ENCODE measurements around the gene COQ7. TPM values are rescaled to one million over a fixed set of nuclear protein-coding genes. Genes with fewer than 3 reads are reported as not detected.

COQ7 gene
- total RNA-seq = 10 to 100 TPM; 16.7 to 22.4 TPM
- long read RNA-seq, donor 1, partial matches to known transcripts = 0 of 9 reads
- long read RNA-seq, donor 1, other reads (novel, unspliced or antisense) = 4 of 9 reads
- long read RNA-seq, donor 2, partial matches to known transcripts = 0 of 8 reads
- long read RNA-seq, donor 2, other reads (novel, unspliced or antisense) = 4 of 8 reads

- DNase-seq (ENCODE audit: low spot score) = peak; percentile 99
- intact Hi-C loops (cut with DNase I) = no loop called here
Measured at GRCh38 chr16:19067349-19068236, at the start of gene COQ7. COQ7 (plus strand) TSS chr16:19067614; CDS start chr16:19067665, 51 bp downstream.

GRCh38 chr16:19020689-19021088 lies 46.7 kb upstream of the COQ7 start:
- intact Hi-C loops (cut with DNase I) = no loop called here

GRCh38 chr16:19021747-19022146 lies 45.7 kb upstream of the COQ7 start:
- intact Hi-C loops (cut with DNase I) = no loop called here
- DNase-seq (ENCODE audit: low spot score) = no peak

More at GRCh38 chr16:19020689-19021088, 46.7 kb upstream of the COQ7 start:
- DNase-seq (ENCODE audit: low spot score) = peak; percentile 12

- DNase-seq (ENCODE audit: low spot score) = no peak
- intact Hi-C loops (cut with DNase I) = no loop called here
Measured at GRCh38 chr16:19027416-19027815, 40.0 kb upstream of the COQ7 start.

- DNase-seq (ENCODE audit: low spot score) = no peak
- intact Hi-C loops (cut with DNase I) = no loop called here
Measured at GRCh38 chr16:19029980-19030379, 37.4 kb upstream of the COQ7 start.

- DNase-seq (ENCODE audit: low spot score) = no peak
- intact Hi-C loops (cut with DNase I) = no loop called here
Measured at GRCh38 chr16:19031738-19032137, 35.7 kb upstream of the COQ7 start.

- DNase-seq (ENCODE audit: low spot score) = no peak
- intact Hi-C loops (cut with DNase I) = no loop called here
Measured at GRCh38 chr16:19033761-19034160, 33.7 kb upstream of the COQ7 start.

DNA sequence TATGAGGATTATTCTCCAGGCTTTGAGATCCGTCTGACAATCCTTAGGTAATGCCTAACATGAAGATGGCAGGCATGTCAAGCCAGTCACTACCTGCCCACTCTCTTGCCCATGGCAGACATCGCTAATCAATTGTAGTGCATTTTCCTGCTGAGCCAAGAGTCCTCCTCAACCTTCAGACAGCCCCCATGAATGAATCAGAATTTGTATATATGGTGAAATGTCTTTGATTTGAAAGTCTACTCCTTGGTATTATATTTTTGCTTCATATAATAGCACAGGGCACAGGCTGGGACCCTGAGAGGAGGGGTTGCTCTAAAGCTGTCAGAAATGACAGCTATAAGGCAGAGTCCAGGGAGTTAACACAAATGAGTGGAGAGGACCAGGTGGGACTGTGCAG lies 27.0 kb upstream of the COQ7 start:
- intact Hi-C loops (cut with DNase I) = no loop called here
- no peak for DNase-seq (ENCODE audit: low spot score)

DNA sequence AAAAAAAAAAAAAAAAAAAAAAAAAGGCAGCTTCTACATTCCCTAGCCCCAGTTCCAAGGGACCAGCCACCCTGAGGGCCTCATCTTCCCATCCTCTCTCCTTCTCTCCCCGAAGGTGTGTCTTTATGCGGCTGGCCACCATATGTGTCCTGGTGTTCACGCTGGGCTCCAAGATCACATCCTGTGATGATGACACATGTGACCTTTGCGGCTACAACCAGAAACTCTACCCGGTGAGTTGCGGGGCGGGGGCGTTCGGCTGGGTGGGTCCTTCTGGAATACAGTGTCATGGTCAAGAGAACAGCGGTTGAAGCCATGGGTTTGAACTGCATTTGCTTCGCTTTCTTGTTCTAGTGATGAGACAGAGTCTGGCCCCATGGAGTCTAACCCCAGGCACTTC lies 22.6 kb upstream of the COQ7 start:
- intact Hi-C loops (cut with DNase I) = no loop called here
- no peak for DNase-seq (ENCODE audit: low spot score)

DNA sequence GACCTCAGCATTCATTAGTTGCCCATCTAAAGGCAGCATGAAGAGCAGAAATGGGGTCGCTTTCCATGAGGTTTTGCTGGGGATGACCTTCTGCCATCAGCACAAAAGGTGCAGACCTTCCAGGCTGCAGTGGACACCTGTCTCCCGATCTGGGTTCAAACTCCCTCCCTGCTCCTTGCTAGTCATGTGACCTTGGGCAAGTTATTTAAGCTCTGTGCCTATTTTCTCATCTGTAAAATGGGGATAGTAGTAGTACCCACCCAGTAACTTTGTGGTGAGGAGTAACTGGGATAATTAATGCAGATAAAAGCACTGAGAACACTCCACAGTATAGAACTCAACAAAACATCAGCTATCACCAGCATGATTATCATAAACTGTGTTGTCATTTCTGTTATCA lies 21.4 kb upstream of the COQ7 start:
- DNase-seq (ENCODE audit: low spot score) = no peak
- intact Hi-C loops (cut with DNase I) = no loop called here

DNA sequence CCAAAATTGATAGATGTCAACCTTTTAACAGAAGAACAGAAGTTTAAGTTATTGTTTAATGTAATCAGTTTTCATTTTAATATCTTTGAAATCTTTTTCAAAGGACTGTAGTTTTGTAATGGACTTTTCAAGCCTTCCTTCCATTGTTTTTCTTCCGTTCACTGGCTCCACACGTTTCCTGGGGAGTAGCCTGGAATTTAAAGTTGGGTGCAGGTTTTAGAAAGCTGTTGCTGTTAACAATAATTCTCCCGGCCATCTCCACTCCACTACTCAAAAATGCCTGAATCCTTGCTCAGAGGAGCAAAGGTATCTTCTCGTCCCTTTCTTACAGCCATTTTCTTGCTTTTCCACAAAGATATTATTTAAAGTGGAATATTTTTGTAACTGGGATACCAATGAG lies 4.7 kb upstream of the COQ7 start:
- intact Hi-C loops (cut with DNase I) = no loop called here
- DNase-seq (ENCODE audit: low spot score) = no peak

- intact Hi-C loops (cut with DNase I) = no loop called here
Measured at GRCh38 chr16:19066988-19067348, 446 bp upstream of the COQ7 start.

DNA sequence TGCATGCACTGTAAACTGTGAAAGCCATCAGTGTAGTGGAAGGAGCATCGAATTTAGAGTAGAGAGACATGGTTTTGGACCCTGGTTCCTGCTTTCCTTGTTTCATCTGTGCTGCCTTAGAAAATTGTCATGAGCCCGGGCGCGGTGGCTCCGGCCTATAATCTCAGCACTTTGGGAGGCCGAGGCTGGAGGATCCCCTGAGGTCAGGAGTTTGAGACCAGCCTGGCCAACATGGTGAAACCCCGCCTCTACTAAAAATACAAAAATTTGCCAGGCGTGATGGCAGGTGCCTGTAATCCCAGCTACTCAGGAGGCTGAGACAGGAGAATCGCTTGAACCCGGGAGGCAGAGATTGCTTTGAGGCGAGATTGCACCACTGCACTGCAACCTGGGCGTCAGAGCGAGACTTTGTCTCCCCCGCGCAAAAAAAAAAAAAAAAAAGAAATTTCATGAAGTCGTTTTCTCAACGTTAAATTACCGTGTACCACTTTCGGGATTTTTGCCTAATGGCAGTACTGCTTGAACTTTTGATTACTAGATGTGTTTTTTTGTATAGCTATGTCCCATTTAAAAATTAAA lies 912 bp downstream of the COQ7 start:
- no peak for DNase-seq (ENCODE audit: low spot score)
- intact Hi-C loops (cut with DNase I) = no loop called here

More at GRCh38 chr16:19066988-19067348, 446 bp upstream of the COQ7 start:
- no peak for DNase-seq (ENCODE audit: low spot score)

- no peak for DNase-seq (ENCODE audit: low spot score)
- intact Hi-C loops (cut with DNase I) = no loop called here
Measured at GRCh38 chr16:19071811-19072777, 4.7 kb downstream of the COQ7 start.

- no peak for DNase-seq (ENCODE audit: low spot score)
- intact Hi-C loops (cut with DNase I) = no loop called here
Measured at GRCh38 chr16:19073344-19073743, 5.9 kb downstream of the COQ7 start.

DNA sequence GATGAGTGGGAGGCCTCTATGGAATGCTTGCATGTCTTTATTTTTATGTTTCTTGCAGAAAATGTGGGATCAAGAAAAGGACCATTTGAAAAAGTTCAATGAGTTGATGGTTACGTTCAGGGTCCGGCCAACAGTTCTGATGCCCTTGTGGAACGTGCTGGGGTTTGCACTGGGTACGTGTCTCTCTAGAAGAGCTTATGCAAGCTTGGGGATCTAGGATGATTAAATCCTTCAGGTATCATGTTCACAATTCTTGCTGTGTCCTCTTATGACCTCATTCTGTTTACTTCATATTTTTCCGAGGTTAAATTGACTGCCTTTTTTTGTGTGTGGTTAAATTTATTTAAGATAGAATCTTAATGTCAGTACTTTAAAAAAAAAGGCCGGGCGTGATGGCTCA lies 6.4 kb downstream of the COQ7 start:
- no peak for DNase-seq (ENCODE audit: low spot score)
- intact Hi-C loops (cut with DNase I) = no loop called here

GRCh38 chr16:19075511-19075910 lies 8.1 kb downstream of the COQ7 start:
- no peak for DNase-seq (ENCODE audit: low spot score)
- intact Hi-C loops (cut with DNase I) = no loop called here

DNA sequence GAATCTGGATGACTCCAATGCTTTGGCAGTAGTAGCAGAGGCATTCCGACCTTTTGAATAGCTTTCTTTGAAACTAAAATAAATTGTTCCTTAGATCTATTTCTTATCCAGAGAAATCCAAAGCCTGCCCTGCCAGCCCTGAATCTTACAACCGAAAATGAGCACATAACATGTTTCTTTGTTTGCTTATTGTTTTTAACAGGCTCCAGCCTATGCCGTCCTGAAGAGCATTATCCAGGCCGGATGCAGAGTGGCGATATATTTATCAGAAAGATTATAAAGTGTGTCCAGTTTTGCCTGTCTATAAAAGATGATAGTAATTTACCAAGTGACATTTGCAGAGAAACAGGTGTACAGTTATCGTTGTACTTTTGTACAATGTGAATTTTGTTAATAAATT lies 10.5 kb downstream of the COQ7 start:
- DNase-seq (ENCODE audit: low spot score) = no peak
- intact Hi-C loops (cut with DNase I) = no loop called here

DNA sequence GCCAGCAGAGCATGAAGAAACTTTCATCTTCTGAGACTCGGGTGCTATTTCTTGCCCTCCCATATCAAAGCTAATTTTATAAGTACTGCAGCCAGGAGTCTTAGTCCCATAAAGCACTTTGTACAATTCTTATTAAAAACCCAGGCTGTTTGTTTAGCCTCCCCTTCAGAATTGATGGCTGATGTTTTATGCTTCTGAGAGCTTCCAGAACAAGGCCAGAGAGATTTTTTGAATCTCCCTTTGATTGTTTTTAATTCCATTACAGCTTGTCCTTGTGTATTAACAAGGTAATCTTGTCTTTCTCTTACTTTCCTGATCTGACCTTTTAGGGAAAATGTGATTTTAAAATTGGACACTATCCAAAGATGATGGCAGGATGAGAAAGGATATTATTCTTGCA lies 16.3 kb downstream of the COQ7 start:
- intact Hi-C loops (cut with DNase I) = no loop called here
- DNase-seq (ENCODE audit: low spot score) = no peak

DNA sequence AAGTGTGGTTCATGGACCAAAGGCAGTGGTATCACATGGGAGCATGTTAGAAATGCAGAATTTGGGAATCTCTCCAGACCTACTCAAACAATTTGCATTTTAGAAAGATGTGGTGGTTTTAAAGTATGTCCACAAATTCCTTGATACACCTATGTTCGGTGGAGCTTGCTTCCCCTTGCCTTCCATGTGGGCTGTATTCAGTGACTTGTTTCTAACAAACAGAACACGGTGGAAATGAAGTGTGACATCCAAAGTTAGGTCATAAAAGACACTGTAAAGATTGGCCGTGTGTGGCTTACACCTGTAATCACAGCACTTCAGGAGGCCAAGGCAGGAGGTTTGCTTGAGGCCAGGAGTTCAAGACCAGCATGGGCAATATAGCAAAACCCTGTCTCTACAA lies 16.7 kb downstream of the COQ7 start:
- no peak for DNase-seq (ENCODE audit: low spot score)
- intact Hi-C loops (cut with DNase I) = no loop called here
